HG03520 (cell line): ENCODE results near the gene KCNH2.
"Not testable (repeated sequence)": the region's sequence is repeated elsewhere in the genome, so short reads cannot be mapped to it uniquely, and the experiment has no call there.

Experiments
- ATAC-seq: cut with Tn5 transposase; IDR thresholded peaks from one replicate; pipeline ENCODE4 v1.9.1; 2021; ENCODE audit warnings: mild to moderate bottlenecking, moderate library complexity; ENCODE audit not compliant: unreplicated experiment

The KCNH2 gene, protein sequence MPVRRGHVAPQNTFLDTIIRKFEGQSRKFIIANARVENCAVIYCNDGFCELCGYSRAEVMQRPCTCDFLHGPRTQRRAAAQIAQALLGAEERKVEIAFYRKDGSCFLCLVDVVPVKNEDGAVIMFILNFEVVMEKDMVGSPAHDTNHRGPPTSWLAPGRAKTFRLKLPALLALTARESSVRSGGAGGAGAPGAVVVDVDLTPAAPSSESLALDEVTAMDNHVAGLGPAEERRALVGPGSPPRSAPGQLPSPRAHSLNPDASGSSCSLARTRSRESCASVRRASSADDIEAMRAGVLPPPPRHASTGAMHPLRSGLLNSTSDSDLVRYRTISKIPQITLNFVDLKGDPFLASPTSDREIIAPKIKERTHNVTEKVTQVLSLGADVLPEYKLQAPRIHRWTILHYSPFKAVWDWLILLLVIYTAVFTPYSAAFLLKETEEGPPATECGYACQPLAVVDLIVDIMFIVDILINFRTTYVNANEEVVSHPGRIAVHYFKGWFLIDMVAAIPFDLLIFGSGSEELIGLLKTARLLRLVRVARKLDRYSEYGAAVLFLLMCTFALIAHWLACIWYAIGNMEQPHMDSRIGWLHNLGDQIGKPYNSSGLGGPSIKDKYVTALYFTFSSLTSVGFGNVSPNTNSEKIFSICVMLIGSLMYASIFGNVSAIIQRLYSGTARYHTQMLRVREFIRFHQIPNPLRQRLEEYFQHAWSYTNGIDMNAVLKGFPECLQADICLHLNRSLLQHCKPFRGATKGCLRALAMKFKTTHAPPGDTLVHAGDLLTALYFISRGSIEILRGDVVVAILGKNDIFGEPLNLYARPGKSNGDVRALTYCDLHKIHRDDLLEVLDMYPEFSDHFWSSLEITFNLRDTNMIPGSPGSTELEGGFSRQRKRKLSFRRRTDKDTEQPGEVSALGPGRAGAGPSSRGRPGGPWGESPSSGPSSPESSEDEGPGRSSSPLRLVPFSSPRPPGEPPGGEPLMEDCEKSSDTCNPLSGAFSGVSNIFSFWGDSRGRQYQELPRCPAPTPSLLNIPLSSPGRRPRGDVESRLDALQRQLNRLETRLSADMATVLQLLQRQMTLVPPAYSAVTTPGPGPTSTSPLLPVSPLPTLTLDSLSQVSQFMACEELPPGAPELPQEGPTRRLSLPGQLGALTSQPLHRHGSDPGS

DNA sequence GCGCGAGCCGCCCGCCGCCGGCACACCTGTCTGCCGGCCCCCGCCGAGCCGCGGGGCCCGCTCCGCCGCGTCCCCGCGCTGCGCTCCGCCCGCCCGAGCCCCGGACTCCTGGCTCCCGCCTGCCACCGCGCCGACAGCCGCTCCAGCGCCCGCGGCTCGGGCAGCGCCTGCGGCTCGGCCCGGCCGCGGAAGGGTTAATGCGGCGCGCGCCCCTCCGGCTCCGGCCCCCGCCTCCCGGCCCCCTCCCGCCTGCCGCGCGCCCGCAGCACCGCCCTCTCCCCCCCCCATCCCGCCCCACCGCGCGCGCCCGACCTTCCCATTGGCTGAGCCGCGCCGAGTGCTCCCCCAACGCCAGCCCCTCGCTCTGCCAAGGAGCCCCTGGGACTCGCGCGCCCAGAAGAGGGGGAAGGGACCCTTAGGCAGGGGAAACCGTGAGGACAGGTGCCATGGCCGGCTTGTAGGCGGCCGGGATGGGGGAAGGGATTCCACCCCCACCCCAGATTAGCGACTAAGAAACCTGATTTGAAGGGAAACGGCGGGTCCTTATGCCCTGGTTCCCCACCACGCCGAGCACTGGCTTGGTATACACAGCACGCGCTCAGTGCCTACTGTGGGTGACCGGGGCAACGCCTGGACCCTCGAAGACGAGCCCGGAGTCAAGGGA, at the start of gene KCNH2:
TSS of gene KCNH2 (minus strand) at position 196 of the 664 bp plus-strand sequence. CDS start 408 bp downstream, outside the sequence.
- no peak for ATAC-seq

DNA sequence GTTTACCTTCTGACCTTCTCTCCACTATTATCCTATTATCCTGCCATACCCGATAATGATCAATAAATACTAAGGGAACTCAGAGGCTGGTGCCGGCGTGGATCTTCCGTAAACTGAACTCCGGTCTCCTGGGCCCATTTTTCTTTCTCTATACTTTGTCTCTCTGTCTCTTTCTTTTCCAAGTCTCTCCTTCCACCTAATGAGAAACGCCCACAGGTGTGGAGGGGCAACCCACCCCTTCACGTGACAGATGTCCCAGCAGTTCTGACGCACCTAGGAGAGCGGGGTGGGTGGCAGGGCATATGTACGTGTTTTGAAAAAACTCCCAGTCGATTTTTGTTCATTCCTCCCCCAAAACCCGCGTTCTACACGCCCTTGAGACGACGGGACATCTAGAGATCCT, 49.6 kb upstream of the KCNH2 start:
- not testable (repeated sequence) for ATAC-seq

DNA sequence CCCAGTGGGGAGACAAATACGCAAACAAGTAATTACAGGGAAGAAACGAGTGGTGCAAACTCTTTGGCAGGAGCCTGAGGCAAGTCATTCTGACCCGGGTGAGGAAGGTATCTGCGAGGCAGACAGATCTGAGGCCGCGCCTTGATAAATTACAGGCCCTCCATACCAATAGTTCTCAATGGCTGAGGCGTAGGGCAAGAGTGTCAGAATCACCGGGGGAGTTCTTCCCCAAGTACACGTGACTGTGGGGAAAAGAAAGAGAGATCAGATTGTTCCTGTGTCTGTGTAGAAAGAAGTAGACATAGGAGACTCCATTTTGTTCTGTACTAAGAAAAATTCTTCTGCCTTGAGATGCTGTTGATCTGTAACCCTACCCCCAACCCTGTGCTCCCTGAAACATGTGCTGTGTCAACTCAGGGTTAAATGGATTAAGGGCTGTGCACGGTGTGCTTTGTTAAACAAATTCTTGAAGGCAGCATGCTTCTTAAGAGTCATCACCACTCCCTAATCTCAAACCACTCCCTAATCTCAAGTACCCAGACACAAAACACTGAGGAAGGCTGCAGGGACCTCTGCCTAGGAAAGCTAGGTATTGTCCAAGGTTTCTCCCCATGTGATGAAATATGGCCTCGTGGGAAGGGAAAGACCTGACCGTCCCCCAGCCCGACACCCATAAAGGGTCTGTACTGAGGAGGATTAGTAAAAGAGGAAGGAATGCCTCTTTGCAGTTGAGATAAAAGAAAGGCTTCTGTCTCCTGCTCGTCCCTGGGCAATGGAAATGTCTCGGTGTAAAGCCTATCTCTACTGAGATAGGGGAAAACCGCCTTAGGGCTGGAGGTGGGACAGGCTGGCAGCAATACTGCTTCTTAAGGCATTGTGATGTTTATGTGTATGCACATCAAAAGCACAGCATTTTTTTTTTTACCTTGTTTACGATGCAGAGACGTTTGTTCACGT, 48.9 kb upstream of the KCNH2 start:
- ATAC-seq: not testable (repeated sequence)

DNA sequence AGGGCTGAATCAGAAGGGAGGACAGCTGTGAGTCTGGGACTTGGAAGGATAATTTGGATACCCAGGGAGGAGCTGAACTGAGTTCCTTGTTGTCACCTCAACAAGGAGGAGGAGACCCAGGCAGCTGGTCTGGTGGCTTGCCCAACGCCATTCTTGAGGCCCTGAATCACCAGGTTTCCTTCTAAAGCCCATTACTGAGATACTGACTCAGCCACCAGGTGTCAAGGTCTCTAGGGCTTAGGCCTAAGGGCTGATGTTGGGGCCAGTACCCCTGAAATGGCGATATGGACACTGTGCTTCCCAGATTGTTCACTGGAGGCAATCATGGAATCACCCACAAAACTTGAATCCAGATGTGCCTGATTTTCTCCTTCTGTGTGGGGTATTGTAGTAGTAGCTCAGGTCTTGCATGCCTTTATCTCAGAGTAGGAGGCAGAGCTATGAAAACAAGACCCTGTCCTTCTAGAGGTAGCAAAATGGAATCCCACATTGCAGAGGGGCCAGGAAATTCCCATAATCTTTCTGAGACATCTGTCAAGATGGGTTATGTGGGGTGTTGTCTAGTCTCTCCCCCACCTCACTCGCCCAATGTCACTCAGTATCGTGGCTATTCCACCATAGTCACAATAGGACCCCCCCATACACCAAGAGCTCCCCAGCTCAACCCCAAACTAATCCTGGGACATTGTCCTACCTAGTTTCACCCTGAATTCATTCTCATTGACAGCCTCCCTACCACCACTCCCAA, 48.0 kb upstream of the KCNH2 start:
- no peak for ATAC-seq

DNA sequence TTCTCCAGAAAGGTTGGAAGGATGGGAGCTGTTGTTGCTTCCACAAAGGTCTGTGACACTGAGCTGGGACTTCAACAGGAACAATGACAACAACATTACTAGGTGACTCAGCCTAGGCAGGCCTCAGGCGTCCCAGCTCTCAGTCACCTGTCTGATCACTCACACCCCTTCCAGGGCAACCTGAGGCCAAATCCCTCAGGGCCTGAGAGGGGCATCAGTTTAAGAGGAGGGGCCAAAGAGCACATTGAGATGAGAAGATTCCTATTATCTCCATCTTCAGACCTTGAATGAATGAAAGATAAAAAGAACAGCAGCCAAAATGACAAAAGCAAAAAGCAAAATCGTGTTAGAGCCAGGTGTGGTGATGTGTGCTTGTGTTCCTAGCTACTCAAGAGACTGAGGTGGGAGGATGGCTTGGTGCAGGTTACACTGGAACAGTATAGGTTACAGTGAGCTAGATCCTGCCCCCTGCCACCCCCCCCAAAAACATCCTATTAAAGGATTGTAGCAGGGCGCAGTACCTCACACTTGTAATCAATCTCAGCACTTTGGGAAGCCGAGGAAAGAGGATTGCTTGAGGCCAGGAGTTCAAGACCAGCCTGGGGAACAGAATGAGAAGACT, 46.4 kb upstream of the KCNH2 start, which contains the start of gene ATG9B:
TSS of gene ATG9B (minus strand) at position 60 of the 622 bp plus-strand sequence. CDS start 71 bp downstream, outside the sequence.
- ATAC-seq: no peak

DNA sequence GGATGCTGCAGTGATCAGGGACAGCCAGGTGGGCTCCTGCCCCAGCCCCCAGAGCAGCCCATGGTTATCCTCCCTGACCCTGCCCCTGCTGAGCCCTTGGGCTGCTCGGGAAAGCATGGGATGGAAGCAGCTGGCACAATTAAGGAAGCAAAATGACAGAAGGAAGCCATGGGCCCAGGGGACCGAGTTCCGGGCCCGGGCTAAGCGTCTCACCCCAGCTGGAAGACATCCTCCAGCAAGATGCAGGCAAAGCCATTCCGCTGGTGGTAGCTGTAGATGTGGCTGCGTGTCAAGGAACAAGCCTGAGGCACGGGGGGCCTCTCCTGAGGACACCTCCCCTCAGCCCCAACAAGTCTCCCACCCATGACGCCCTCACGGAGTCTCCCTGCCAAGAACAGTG, 45.1 kb upstream of the KCNH2 start:
- no peak for ATAC-seq

DNA sequence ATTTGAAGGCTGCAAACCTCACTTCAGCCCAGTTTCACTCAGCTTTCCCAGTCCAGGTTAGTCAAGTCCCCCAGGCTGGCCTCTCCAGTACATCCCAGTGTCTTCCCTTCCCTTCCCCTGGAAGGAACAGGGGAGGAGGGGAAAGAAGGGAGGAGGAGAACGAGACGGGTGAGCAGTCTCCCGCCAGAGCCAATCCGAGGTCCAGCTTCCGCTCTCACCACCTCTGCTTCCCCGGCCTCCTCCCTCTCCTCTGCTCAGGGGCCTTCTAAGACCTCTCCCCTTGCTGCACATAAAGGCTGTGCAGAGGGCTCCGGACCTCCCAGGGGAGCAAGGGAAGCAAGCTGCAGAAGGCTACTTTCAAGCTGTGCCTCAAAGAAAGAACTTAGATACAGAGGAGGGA, 42.1 kb upstream of the KCNH2 start:
- ATAC-seq: no peak

DNA sequence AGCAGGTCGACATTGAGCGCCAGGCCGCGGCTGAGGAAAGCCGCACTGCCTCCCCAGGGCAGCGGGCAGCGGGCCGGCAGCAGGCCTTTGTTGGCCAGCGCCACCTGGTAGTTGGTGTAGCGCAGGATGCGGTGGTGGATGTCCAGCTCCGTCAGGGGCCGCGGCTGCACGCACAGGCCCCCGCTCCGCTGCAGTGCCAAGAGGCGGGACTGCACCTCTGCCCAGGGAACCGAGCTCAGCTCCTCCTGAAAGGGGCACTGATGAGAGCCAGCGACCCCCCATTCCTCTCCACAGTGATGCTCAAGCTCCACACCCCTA, 41.0 kb upstream of the KCNH2 start:
- ATAC-seq: no peak

DNA sequence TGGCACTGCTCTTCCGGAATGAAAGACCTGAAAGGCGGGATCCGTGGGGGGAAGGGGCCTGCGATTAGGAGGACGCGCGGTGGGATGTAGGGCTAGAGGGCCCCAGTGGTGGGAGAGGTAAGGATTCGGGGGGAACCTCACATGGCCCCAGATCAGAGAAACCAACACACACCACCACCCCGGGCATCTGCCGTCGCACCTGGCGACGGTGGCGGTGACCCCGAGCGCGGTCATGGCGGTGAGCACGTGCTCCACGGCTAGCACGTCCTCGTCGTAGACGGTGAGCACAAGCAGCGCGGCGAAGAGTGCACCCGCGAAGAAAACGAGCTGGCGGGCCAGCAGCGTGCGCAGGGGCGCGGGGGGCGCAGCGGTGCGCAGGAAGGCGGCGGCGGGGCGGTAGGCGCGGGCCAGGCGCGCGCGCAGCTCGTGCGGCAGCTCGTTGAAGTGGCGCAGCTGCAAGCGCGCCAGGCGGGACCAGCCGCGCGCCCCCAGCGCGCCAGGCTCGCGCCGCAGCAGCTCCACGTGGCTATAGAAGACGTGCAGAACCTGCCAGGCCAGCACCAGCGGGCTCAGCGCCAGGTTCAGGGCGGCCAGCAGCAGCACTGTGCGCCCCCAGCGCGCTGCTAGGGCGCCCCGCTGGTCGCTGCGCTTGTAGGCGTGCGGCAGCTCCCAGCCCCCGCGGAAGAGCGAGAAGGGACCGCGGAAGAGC, 40.5 kb upstream of the KCNH2 start:
- ATAC-seq: no peak

DNA sequence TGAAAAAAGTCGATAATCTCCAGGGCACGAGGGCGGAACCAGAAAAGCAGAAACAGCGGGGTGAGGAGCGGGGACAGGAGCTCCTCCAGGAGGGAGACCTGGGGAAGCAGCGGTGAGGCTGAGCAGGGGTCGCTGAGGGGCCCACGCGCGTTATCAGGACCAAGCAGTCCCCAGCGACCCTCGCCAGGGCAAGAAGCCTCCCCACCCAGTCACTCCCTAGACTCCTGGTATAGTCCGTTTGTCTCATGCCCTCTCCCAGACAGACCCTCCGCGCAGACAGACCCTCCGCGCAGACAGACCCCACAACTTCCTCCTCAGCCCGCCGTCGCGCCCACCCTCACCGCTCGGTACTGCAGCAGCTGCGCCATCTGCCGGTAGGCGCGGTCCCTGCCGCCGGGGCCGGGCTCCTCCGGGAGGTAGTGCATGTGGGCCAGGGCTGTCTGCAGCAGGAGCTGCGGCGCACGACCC, 39.9 kb upstream of the KCNH2 start:
- ATAC-seq: no peak

DNA sequence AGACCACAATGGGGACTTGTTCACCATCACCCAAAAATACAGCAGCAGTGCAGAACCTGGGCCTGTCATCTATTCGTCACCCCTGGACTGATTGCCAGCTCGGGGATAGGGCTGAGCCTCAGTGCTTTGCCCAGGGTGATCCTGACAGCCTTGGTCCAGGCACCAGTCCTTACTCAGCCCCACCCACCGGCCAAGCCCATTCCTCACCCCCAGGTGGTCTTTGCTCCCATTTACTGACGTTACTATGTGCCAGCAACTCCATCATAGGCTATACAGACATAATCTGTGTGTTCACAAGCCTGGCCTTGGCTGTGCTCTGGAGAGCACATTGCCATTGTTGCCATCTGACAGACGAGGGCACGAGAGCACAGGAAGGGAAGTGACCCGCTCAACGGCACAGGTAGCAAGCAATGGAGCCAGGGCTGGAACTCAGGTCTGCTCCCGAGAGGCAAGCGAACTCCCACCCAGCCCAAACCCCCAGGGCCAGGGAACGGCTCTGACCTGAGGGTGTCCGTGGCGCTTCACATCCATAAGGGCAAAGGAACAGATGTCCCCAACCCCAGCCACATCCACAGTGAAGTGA, 39.3 kb upstream of the KCNH2 start:
- ATAC-seq: no peak

DNA sequence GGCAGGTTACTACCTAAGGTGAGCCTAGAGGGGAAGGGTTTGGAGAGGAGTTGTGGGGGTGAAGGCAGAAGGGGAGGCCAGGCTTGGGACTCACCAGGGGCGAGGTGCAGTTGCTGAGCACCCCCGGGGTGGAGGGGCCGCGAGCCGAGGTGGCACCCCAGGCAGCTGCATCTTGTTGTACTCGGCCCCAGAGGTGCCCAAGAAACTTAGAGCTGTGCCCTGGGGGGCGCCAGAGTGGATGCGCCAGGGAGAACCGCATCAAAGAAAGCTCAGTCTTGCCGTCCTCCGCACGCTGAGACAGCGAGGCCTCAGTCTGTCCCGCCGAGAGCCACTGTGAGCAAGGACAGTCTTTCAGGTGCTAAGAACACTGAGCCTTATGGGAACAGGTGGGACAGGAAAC, 38.8 kb upstream of the KCNH2 start:
- no peak for ATAC-seq

DNA sequence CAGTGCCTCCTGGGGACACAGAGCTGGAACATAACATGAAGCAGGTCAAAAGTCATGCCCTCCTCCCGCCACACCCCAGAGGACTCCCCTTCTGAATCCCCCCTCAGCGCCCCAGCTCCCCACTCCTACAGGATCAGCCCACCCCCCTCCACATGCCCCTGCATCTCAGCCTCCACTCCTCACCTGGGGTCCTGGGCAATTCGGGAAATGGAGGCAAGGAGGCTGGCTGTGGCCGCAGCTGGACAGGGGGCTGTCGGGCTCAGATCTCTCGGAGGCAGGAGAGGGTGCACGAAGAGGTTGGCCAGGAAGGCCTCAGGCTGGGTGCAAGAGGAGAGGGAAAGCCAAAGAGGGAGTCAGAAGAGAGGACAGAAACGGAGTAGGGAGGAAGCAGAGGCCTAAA, 38.4 kb upstream of the KCNH2 start:
- no peak for ATAC-seq

DNA sequence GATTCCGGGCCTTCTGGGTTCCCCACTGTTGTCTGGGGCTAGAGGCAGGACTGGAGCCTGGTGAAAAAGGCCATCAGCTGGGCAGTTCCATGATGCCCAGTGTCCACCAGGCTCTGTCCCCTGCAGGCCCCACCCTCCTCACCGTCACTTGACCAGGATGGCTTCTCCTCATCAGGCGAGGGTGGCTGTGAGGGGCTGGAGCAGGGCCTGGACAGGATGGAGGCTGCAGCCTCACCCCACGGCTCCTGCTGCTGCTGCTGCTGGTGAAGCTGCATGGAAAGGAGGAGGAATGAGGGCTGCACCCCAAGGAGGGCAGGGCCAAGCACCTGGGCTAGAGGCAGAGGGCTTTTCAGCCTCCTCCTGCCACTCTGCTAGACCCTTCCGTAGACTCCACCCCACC, 37.8 kb upstream of the KCNH2 start:
- no peak for ATAC-seq

DNA sequence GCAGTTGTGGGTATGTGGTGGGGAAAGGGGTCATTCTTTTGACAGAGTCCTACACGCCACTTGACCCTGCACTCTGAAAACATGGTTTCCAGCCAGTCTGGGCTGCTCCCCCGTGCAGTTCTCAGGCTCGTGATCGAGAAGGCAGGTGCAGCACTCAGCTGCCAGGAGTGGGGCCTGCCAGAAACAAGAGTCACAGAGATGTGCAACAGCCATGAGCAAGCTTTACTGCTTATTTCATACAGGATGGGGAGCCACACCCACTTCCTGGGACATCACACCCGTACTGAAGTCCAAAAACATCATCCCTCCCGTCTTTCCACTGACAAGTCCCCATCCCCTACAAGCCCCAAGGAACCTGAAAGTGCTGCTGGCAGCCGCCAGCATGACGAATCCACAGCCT, 36.8 kb upstream of the KCNH2 start:
- ATAC-seq: no peak

DNA sequence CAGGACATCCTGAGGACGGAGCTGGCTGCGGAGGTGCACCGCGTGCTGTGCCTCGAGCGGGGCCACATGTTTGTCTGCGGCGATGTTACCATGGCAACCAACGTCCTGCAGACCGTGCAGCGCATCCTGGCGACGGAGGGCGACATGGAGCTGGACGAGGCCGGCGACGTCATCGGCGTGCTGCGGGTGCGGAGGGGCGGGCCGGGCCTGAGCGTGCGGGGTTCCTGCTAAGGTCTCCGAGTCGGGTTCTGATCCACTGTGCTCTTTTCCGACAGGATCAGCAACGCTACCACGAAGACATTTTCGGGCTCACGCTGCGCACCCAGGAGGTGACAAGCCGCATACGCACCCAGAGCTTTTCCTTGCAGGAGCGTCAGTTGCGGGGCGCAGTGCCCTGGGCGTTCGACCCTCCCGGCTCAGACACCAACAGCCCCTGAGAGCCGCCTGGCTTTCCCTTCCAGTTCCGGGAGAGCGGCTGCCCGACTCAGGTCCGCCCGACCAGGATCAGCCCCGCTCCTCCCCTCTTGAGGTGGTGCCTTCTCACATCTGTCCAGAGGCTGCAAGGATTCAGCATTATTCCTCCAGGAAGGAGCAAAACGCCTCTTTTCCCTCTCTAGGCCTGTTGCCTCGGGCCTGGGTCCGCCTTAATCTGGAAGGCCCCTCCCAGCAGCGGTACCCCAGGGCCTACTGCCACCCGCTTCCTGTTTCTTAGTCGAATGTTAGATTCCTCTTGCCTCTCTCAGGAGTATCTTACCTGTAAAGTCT, 35.8 kb upstream of the KCNH2 start:
- no peak for ATAC-seq

DNA sequence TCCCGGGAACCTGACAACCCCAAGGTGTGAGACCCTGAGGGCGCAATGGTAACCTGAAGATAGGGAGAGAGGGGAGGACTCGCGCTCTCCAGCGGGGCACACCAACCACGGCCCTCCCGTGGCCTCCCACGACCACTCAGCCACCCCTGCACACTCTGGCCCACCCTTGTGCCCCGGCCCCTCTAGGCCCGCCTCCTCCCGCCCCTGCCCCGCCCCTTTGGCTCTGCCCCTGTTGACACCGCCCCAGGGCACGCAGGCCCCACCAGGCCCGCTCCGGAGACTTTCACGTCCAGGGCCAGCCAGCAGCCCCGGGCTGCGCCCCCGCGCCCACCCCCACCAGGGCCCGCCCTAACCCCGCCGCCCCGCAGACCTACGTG, 35.2 kb upstream of the KCNH2 start:
- ATAC-seq: no peak
